Measurements from ENCODE around the gene ABRACL.

GRCh38 chr6:139047677-139048076, 19.1 kb downstream of the ABRACL start:
- TF ChIP-seq EZH2 (IDR thresholded peaks at IDR 0.05; ENCODE audit: insufficient read depth, poor library complexity, severe bottlenecking) (no peak), EZH2phosphoT487 (IDR thresholded peaks at IDR 0.05; ENCODE audit: insufficient read depth, low read depth) (no peak)

Data from GM23248 (cell line).